ENCODE data around the gene TMEM150A. TPM values are rescaled to one million over a fixed set of nuclear protein-coding genes. Genes with fewer than 3 reads are reported as not detected.

The TMEM150A gene
- total and polyA plus RNA-seq, 2 of the 13 experiments (the other 11 are each of a cell fraction or from before 2014, with no cell fraction given) = 30.1 to 70.4 TPM

GRCh38 chr2:85589982-85590791, 12.3 kb downstream of the TMEM150A start (continued):
- TF ChIP-seq, protein P1, sequence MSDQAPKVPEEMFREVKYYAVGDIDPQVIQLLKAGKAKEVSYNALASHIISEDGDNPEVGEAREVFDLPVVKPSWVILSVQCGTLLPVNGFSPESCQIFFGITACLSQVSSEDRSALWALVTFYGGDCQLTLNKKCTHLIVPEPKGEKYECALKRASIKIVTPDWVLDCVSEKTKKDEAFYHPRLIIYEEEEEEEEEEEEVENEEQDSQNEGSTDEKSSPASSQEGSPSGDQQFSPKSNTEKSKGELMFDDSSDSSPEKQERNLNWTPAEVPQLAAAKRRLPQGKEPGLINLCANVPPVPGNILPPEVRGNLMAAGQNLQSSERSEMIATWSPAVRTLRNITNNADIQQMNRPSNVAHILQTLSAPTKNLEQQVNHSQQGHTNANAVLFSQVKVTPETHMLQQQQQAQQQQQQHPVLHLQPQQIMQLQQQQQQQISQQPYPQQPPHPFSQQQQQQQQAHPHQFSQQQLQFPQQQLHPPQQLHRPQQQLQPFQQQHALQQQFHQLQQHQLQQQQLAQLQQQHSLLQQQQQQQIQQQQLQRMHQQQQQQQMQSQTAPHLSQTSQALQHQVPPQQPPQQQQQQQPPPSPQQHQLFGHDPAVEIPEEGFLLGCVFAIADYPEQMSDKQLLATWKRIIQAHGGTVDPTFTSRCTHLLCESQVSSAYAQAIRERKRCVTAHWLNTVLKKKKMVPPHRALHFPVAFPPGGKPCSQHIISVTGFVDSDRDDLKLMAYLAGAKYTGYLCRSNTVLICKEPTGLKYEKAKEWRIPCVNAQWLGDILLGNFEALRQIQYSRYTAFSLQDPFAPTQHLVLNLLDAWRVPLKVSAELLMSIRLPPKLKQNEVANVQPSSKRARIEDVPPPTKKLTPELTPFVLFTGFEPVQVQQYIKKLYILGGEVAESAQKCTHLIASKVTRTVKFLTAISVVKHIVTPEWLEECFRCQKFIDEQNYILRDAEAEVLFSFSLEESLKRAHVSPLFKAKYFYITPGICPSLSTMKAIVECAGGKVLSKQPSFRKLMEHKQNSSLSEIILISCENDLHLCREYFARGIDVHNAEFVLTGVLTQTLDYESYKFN (CRISPR knock-in tag; conservative IDR thresholded peaks at IDR 0.05) = peak; percentile 90
- TF ChIP-seq HMG20B (CRISPR knock-in tag; conservative IDR thresholded peaks at IDR 0.05) (no peak), ZNF761 (CRISPR knock-in tag; conservative IDR thresholded peaks at IDR 0.05) (no peak), AKNA (CRISPR knock-in tag; IDR thresholded peaks at IDR 0.05; ENCODE audit: borderline replicate concordance) (no peak), ZNF501 (CRISPR knock-in tag; IDR thresholded peaks at IDR 0.05) (peak; percentile 41), FOXJ3 (CRISPR knock-in tag; IDR thresholded peaks at IDR 0.05; ENCODE audit: borderline replicate concordance) (no peak; the same call in 1 of the 2 replicates), RARG (CRISPR knock-in tag; IDR thresholded peaks at IDR 0.05; ENCODE audit: low read depth) (no peak), ZBTB42 (CRISPR knock-in tag; IDR thresholded peaks at IDR 0.05) (no peak), ZMYM2 (CRISPR knock-in tag; IDR thresholded peaks at IDR 0.05) (0 out of 2 replicates have a peak, but pooled peaks have one; percentile 68), MED13 (CRISPR knock-in tag; IDR thresholded peaks at IDR 0.05) (no peak), ZNF446 (CRISPR knock-in tag; IDR thresholded peaks at IDR 0.05) (no peak), EZH2 (conservative IDR thresholded peaks at IDR 0.05; ENCODE audit: low read depth, low read length) (no peak), NFKBIZ (CRISPR knock-in tag; IDR thresholded peaks at IDR 0.05) (no peak), PBX3 (CRISPR knock-in tag; IDR thresholded peaks at IDR 0.05; ENCODE audit: borderline replicate concordance) (no peak), BCL3 (CRISPR knock-in tag; IDR thresholded peaks at IDR 0.05) (no peak), DDIT3 (CRISPR knock-in tag; IDR thresholded peaks at IDR 0.05) (no peak), HNRNPH1 (optimal IDR thresholded peaks at IDR 0.05; ENCODE audit: low read depth, low read length) (no peak), KMT2A (CRISPR knock-in tag; IDR thresholded peaks at IDR 0.05) (peak; percentile 65; the same call in 1 of the 2 replicates)
